HTR-8/SVneo (cell line): ENCODE results near the gene TMEM63A.
"Not testable (repeated sequence)": the region's sequence is repeated elsewhere in the genome, so short reads cannot be mapped to it uniquely, and the experiment has no call there.

Source experiments
- DNase-seq: peaks from one replicate; pipeline ENCODE4 v3.0.0; 2011; ENCODE audit warnings: low spot score, mixed read lengths; ENCODE audit not compliant: insufficient read length
- FAIRE-seq: peaks from 2 replicates; lab custom pipeline; 2011; peaks lifted over from hg19 to GRCh38; lab: Jason Lieb, UNC

TMEM63A gene

DNA sequence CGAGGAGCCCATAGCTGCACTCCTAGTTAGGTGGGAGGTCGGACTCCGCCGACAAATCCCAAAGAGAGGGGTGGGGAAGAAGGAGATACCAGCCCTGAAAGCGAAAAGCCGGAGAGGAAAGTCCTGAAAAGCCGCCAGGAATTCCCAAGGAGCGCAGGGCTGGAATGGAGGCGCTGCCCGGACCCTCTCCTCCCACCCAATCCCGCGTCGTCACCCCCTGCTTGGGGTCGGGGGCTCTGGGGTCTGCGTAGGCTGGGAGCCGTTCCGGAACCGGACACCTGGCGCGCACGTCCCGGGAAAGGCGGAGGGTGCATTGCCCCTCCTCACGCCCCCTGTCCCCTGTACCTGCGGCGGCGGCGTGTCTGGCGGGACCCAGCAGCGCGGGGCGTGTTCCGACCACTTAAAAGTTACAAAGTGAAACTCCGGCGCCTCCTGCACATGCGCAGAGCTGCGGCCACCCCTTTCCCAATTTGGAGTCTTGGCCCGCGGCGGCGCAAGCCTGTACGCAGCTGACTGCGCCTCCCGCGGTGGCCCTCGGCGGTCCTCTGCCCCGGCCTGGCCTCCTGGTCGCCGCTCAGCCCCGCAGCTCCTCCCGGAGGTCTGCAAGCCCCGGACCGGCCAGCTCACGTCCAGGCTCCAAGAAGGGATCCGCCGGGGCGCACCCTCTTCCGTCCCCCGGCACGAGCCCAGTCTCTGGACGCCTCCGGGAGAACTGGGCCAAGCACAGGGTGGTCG, at the start of gene TMEM63A:
TSS of gene TMEM63A (minus strand) at position 422 of the 735 bp plus-strand sequence. CDS start 4,800 bp downstream, outside the sequence.
- DNase-seq = peak; percentile 95
- no peak for FAIRE-seq

DNA sequence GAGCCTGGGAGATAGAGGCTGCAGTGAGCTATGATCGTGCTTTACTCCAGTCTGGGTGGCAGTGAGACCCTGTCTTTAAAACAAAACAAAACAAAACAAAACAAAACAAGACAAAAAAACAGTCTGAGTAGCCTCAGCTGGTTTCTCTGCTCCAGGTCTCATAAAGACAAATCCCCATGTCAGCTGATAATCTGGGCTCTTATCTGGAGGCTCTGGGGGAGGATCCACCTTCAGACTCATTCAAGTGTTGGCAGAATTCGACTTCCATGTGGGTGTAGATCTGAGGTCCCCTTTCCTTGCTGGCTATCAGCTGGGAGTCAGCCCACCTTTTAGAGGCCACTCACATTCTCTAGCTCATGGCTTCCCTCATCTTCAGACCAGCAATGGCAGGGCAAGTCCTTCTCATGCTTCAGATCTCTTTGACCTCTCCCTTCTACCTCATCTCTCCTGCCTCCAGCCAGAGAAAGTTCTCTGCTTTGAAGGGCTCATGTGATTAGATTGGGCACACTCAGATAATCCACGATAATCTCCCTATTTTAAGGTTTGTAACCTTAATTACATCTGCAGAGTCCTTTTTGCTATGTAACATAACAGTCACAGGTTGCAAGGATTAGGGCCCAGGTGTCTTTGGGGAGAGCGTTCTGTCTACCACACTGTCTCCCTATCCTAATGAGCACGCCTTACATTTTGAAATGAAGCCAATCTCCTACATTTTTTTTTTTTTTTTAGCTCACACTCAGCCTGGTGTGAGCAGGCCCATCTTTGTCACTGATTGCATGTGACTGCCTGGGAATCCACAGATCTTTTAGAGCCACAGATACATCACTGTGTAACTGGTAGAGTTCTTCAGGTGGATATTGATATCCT, 49.3 kb upstream of the TMEM63A start:
- FAIRE-seq (no peak), DNase-seq (no peak)

DNA sequence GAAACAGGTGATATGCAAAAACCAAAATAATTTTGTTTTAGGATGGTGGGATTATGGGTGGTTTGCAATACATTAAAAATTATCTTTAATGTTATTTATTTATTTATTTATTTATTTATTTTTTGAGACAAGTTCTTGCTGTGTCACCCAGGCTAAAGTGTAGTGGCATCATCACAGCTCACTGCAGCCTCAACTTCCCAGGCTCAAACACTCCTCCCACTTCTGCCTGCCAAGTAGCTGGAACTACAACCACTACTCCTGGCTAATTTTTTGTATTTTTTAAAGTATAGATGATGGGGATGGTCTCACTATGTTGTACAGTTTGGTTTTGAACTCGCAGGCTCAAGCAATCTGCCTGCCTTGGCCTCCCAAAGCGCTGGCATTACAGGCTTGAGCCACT, 48.4 kb upstream of the TMEM63A start:
- FAIRE-seq = no peak
- DNase-seq = no peak

DNA sequence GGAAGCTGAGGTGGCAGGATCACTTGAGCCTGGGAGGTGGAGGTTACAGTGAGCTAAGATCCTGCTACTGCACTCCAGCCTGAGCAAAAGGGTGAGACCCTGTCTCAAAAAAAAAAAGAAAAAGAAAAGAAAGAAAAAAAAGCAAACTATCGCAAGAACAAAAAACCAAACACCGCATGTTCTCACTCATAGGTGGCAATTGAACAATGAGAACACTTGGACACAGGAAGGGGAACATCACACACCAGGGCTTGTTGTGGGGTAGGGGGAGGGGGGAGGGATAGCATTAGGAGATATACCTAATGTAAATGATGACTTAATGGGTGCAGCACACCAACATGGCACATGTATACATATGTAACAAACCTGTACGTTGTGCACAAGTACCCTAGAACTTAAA, 47.3 kb upstream of the TMEM63A start:
- not testable (repeated sequence) for DNase-seq, FAIRE-seq

DNA sequence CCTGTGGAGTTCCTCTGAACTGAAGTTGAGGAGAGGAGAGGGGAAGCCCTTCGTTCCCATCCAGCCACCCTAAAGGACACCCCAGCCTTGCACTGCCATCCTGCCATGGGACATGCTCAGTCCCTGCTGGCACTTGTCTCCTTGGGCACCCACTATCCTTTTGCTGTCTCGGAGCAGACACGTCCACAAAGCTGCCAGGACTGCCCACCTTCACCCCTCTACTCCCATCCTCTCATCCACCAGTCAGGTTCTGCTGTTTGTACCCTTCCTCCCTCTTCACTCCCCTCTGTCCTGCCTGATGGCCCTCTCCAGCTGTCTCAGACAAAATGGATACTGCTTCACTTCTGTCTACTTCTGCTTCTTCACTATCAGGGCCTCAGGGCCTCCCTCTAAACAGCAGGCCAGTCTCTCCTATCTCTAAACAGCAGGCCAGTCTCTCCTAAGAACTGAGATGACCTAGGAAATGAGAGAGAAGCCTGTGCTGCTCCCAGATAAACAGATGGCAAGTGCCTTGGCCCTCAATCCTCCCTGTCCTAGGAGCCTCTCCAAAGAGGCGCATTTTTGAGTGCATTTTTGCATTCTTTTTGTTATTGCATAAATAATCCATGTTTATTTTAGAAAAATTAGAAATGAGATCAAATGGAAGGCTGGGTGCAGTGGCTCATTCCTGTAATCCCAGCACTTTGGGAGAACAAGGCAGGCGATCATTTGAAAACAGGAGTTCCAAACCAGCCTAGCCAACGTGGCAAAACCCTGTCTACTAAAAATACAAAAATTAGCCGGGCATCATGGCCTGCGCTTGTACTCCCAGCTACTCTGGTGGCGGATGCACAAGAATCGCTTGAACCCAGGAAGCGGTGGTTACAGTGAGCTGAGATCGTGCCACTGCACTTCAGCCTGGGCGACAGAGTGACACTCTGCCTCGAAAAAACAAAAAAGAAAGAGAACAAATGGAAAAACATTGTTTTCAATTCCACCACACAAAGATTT, 46.3 kb upstream of the TMEM63A start:
- no peak for FAIRE-seq
- no peak for DNase-seq

DNA sequence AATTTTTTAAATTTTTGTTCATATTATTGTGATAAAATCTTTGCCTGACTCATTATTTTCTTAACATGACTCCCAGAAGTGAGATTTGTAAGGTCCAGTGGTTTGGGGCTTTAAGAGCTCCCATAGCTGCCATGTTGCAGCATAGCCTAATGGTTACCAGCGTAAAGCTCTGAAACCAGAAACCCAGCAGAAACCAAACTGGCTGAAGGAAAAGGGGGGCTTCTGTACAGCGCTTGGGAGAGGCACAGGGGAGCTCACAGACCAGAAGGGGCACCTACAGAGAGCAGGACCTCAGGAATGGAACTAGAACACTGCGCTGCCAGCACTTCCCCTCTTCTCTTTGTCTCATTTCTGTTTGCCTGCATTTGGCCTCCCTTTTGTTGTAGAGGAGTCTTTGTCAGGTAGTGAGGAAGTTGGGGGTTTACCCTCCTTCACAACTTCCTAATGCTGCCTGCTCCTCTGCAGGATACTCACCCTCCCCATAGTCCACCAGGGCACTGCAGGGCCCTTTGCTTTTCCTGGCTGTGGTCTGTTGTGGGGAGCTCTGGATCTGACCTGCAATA, 44.5 kb upstream of the TMEM63A start:
- FAIRE-seq = no peak
- no peak for DNase-seq

DNA sequence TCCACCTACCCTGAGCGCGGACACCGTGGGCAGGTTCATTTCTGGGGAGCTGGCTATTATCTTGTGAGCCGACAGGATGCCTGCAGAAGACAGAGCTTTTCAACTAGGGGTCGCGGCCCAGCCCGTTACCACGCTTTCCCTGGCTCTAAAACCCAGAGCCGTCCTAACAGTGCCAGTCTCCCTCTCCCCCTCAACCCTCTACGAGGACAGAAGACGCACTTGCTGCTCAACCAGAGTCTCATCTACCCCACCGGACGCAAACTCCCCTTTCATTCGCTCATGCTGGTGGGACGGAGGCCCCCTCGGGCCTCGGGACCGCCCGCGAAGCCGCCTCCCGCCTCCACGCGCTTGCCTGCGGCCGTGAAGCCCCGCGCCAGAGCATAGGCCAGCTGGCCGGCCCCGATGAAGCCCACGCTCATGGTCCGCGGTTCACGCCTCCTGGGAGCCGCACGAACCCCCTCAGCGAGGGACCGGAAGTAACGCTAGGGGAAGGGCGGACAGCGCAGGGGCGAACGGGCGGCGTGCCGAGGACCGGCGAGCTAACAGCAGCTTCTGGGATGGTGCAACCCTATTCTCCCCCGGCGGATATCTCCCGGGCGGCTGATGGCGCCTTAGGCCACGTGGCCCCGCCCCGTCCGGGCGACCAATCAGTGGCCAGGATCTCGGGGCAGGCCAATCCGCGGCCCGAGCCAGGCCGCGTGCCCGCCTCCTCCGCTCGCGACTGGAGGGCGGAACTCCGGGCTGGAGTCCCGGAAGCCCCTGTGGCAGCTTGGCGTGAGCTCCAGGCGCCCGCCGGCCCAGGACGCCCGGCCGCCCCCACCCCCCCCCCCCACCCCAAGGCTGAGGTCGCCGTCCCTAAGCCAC, 41.7 kb upstream of the TMEM63A start, which contains the start of gene PYCR2:
TSS of gene PYCR2 (minus strand) at position 559 of the 864 bp plus-strand sequence. CDS start at position 419, 140 bp downstream.
- peak; percentile 92 for FAIRE-seq
- DNase-seq = peak; percentile 99

DNA sequence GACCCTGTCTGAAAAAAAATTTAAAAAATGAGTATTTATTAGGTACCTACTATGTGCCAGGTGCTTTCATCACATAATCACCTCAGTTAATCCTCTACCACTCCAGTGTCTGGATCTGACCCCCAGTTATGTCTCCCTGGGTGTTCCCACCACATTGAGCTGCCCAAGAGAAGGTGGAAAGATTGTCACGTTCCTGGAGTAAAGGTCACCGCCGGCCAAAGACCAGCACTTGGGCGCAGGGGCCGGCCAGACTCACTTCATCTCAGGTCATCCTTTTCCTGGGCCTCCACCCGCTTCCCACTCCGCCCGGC, 41.2 kb upstream of the TMEM63A start:
- FAIRE-seq = no peak
- no peak for DNase-seq

DNA sequence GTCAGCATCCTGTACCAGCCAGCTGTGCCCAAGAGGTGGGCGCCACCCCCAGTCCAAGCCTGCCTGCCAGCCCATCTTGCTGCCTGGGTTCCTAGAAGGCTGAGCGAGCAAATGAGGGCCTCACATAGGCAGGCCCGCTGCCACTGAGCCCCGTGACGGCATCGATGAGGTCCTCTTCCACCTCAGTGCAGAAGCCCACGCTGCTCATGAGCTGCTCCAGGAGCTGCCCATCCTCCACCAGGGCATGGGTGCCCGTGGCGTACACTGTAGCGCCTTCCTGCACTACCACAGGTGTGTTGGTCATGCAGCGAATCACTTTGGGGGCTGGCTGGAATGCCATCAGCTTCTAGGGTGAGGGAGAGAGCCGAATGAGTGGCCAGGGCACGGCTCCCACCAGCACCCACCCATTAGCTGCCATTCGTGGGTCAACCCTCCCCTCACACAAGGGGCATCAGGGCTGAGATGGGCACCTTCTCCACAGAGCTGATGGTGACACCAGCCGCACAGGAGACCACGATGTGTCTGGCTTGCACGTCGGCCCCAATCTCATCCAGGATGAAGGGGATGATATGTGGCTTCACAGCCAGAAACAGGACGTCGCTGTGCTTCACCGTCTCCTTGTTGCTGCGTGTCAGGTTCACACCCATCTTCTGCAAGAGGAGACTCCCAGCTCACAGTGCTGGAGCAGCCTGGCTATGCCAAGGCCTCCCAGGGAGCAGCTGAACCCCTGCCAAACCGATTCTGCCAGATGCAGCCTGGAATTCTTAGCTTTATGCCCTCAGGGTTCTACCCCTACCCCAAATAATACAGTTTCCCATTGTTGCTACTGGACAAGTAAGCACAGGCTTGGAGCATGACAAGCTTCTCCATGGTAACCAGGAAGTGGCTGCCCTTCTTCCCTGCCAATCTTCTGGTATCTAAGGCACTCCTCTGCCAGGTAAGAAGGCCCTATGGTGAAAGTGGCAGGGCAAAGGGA, 39.8 kb upstream of the TMEM63A start:
- DNase-seq (no peak), FAIRE-seq (no peak)

DNA sequence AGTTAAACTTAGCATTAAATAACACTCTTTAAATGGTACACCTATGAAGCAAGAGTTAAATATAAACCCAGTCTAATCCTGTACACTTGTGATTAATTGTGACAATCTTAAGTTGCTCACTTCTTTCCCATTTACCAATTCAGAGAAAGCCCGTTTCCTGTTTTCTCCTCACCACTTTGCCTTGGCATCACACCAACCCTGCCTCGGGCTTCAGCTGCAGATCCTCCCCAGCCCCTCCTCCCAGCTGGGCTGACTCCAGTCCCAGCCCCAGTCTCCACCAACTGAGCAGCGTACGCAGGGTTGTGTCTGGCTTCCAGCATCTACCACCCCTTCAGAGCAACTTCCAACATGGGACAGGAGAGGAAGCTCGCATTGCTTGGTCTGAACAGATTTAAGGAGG, 37.7 kb upstream of the TMEM63A start:
- no peak for FAIRE-seq
- peak; percentile 54 for DNase-seq

DNA sequence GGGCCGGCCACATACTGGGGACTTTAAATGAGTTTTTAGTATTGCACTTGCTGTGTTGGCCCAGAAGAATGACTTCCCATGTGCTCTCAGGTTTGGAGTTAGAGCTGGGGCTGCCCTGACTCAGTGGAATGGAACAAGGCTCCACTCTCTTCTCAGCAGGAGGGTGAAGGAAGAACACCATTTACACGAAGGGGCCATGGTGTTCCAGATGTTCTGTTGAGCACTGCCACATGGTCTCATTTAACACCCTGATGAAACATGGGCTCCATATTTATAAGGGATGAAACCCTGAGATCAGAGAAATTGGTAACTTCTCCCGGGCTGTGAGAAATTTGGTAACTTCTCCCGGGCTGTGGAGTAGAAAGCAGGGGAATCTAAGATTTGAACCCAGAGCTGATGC, 36.1 kb upstream of the TMEM63A start:
- DNase-seq = no peak
- no peak for FAIRE-seq

DNA sequence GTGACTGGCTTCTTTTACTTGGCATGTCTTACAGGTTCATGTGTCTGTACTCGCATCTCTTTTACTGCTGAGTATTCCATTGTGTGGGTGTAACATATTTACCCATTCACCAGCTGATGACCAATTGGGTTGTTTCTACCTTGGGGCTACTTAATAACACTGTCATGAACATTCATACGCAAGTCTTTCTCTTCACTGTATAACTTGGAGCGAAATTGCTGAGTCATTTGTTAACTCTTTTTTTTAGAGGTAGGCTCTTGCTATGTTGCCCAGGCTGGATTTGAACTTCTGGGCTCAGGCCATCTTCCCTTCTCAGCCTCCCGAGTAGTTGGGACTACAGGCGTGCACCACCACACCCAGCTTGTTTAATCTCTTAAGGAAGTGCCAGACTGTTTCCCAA, 35.4 kb upstream of the TMEM63A start:
- no peak for FAIRE-seq
- DNase-seq = no peak

DNA sequence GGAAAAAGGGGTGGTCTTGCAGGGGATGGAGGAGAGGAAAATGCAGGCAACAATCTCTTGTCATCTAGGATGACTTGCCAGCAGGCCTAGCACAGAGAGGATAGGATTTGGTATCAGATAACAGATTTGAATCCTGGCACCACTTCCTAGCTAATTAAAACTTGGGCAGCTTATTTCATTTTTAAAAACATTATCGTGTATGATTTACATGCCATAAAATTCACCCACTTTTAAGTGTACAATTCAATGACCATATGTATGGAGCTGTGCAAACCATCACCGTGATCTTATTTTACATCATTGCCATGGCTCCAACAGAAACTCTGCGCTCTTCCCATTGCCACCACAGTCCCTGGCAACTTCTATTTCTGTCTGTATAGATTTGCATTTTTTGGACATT, 34.9 kb upstream of the TMEM63A start:
- DNase-seq (no peak), FAIRE-seq (no peak)

DNA sequence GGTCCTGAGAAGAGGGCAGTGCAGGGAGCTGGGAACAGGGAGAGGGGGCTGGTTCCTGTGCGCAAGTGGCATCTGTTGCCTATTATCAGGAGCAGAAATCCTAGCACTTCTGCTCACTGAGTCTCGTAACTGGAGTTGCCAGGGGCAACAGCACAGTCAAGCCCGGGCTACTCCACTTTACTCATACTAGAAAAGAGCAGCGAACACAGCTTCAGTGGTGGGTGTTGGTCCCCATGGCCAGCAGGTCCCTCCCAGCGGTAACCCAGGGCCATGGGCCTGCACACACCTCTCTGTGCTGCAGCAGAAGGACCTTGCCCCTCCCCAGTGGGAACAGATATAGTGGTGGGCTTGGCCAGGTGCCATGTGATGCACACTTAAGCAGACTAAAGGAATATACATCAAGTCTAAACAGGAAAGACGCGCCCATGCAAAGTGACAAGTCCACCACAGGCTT, 33.4 kb upstream of the TMEM63A start:
- no peak for FAIRE-seq
- DNase-seq = no peak

DNA sequence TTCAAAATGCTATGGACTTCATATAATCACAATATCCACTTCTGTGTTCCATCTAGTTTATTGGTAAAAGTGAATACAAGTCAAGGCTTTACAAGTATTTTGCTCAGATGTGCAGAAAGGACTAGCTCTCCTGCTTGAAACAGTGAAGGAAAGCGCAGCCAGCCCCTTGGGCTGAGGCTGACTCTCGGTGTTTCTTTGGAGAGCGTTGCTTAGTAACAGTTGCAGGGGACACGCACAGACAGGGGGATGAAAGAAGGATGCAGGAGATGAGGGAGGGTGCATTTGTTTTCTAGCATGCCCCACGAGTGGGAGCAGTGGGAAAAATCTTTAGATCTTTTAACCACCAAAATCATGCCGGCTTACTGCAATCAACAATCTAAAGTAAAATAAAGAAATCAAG, 32.8 kb upstream of the TMEM63A start:
- FAIRE-seq = no peak
- no peak for DNase-seq

DNA sequence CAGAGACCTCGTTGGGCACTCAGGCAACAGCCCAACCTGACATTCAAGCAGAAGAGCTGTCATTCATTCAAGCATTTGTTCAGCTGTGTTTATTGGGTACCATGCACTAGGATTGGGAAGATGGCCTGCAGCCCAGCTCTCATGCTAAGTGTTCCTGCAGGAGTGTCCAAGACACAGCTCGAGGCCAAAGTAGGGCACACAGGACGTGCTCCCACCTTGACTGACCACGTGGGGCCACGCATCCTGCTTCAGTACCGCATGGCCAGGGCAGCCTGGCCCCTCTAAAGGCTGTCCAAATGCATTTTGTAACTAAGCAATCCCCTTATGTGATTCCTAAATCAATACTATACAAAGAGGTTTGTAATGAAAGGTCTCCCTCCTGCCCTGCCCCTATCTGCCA, 32.2 kb upstream of the TMEM63A start:
- no peak for DNase-seq
- FAIRE-seq = no peak

DNA sequence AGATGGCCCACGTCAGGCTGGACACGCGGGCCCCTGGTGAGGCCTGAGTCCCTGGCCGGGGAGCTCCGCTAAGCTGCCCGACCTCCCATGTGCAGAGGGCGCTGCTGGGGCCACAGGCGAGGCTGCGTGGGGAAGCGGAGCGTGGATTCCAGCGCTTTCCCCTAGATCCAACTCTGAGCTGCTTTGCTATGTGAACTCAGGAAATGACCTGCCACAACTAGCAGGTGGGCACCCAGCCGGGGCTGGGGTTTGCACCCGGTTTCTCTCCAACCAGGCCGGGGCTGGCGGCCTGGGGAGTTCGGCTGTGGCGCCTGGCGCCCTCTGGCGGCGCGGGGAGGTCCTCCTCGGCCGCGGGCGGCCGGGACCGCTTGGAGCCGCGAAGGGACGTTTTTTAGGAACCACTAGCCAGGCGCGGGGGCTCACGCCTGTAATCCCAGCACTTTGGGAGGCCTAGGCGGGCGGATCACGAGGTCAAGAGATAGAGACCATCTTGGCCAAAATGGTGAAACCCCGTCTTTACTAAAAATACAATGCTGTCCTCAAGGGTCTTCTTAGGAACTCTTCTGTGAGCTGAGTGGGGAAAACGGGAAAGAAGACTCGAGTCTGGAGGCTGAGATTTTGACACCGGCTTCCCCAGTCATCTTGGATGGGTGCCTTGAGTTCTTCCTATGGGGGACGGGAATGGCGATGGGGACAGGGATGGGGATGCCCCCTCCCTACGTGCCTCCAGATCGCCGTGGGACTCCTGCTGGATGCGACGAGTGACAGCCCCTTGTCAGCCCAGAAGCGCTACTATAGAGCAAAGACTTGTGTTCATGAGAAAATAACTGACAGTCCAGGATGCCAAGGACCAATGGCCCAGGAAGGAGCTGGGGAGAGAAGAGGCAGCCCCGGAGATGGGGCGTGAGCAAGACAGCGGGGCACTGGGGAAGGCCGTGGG, 29.3 kb upstream of the TMEM63A start:
- FAIRE-seq = no peak

More for the DNA sequence above, 29.3 kb upstream of the TMEM63A start:
- DNase-seq = peak; percentile 33
